Measurements from ENCODE around the gene GPHB5.
"Not testable (repeated sequence)": the region's sequence is repeated elsewhere in the genome, so short reads cannot be mapped to it uniquely, and the experiment has no call there.

The GPHB5 gene

GRCh38 chr14:63318835-63319234 lies at the start of gene GPHB5:
GPHB5 (minus strand) TSS chr14:63318935; CDS start chr14:63317849, 1,086 bp downstream.
- no peak for DNase-seq (ENCODE audit: low spot score in 2 of 2)

GRCh38 chr14:63367742-63368364 lies 49.1 kb upstream of the GPHB5 start:
- DNase-seq (ENCODE audit: low spot score in 2 of 2) (no peak), ATAC-seq (no peak)
- Mint-ChIP-seq H3K4me1 (no peaks in the 10 kb centered on the region), H3K9me3 (peaks cover 22% of the 10 kb centered on the region), H3K36me3 (no peaks in the 10 kb centered on the region), H3K27ac (no peak overlapping the region), H3K4me3 (no peak overlapping the region)

More at GRCh38 chr14:63318835-63319234, at the start of gene GPHB5:
- Mint-ChIP-seq H3K27ac (no peak within 1 kb of the TSS), H3K9me3 (no peaks in the 10 kb centered on the region), H3K4me1 (no peaks in the 10 kb centered on the region), H3K36me3 (no peaks in the 10 kb centered on the region), H3K4me3 (no peak within 1 kb of the TSS)
- no peak for ATAC-seq

GRCh38 chr14:63362389-63362819 lies 43.7 kb upstream of the GPHB5 start:
- DNase-seq (ENCODE audit: low spot score in 2 of 2) (no peak), ATAC-seq (no peak)
- Mint-ChIP-seq H3K27ac (no peak overlapping the region), H3K36me3 (no peaks in the 10 kb centered on the region), H3K4me1 (no peaks in the 10 kb centered on the region), H3K4me3 (no peak overlapping the region), H3K9me3 (peaks cover 13% of the 10 kb centered on the region)

- H3K4me1 Mint-ChIP-seq: no peaks in the 10 kb centered on the region
Measured at GRCh38 chr14:63361790-63362189, 43.1 kb upstream of the GPHB5 start.

GRCh38 chr14:63357841-63358240 lies 39.1 kb upstream of the GPHB5 start:
- Mint-ChIP-seq H3K36me3 (no peaks in the 10 kb centered on the region), H3K4me1 (no peaks in the 10 kb centered on the region), H3K9me3 (no peaks in the 10 kb centered on the region), H3K4me3 (no peak overlapping the region), H3K27ac (no peak overlapping the region)
- no peak for ATAC-seq
- DNase-seq (ENCODE audit: low spot score in 2 of 2): no peak

More at GRCh38 chr14:63361790-63362189, 43.1 kb upstream of the GPHB5 start:
- H3K27ac Mint-ChIP-seq: no peak overlapping the region
- H3K9me3 Mint-ChIP-seq: peaks cover 13% of the 10 kb centered on the region
- no peaks in the 10 kb centered on the region for H3K36me3 Mint-ChIP-seq
- H3K4me3 Mint-ChIP-seq: no peak overlapping the region
- no peak for DNase-seq (ENCODE audit: low spot score in 2 of 2)
- ATAC-seq: no peak

- DNase-seq (ENCODE audit: low spot score in 2 of 2) (no peak), ATAC-seq (no peak)
- Mint-ChIP-seq H3K4me1 (no peaks in the 10 kb centered on the region), H3K4me3 (no peak overlapping the region), H3K9me3 (no peaks in the 10 kb centered on the region), H3K27ac (no peak overlapping the region), H3K36me3 (no peaks in the 10 kb centered on the region)
Measured at GRCh38 chr14:63345826-63346225, 27.1 kb upstream of the GPHB5 start.

GRCh38 chr14:63344336-63344735 lies 25.6 kb upstream of the GPHB5 start:
- Mint-ChIP-seq H3K36me3 (no peaks in the 10 kb centered on the region), H3K9me3 (no peaks in the 10 kb centered on the region), H3K4me1 (no peaks in the 10 kb centered on the region), H3K27ac (no peak overlapping the region), H3K4me3 (no peak overlapping the region)
- ATAC-seq (no peak), DNase-seq (ENCODE audit: low spot score in 2 of 2) (no peak)

- no peaks in the 10 kb centered on the region for H3K4me1 Mint-ChIP-seq
- no peak for ATAC-seq
- DNase-seq (ENCODE audit: low spot score in 2 of 2): no peak
- H3K9me3 Mint-ChIP-seq: peaks cover under 1% of the 10 kb centered on the region
- no peak overlapping the region for H3K27ac Mint-ChIP-seq
- H3K36me3 Mint-ChIP-seq: no peaks in the 10 kb centered on the region
- no peak overlapping the region for H3K4me3 Mint-ChIP-seq
Measured at GRCh38 chr14:63343878-63344277, 25.1 kb upstream of the GPHB5 start.

GRCh38 chr14:63342371-63342770 lies 23.6 kb upstream of the GPHB5 start:
- H3K4me1 Mint-ChIP-seq: no peaks in the 10 kb centered on the region
- H3K4me3 Mint-ChIP-seq: no peak overlapping the region
- H3K27ac Mint-ChIP-seq: no peak overlapping the region
- DNase-seq (ENCODE audit: low spot score in 2 of 2) (no peak), ATAC-seq (no peak)
- no peaks in the 10 kb centered on the region for H3K36me3 Mint-ChIP-seq
- peaks cover 3% of the 10 kb centered on the region for H3K9me3 Mint-ChIP-seq

GRCh38 chr14:63328787-63329737 lies 10.3 kb upstream of the GPHB5 start:
- H3K27ac Mint-ChIP-seq: no peak overlapping the region
- H3K9me3 Mint-ChIP-seq: no peaks in the 10 kb centered on the region
- H3K36me3 Mint-ChIP-seq: no peaks in the 10 kb centered on the region
- no peak for ATAC-seq
- no peaks in the 10 kb centered on the region for H3K4me1 Mint-ChIP-seq
- no peak overlapping the region for H3K4me3 Mint-ChIP-seq
- DNase-seq (ENCODE audit: low spot score in 2 of 2): no peak

- H3K9me3 Mint-ChIP-seq: no peaks in the 10 kb centered on the region
- no peaks in the 10 kb centered on the region for H3K36me3 Mint-ChIP-seq
- H3K4me3 Mint-ChIP-seq: no peak overlapping the region
- no peak for ATAC-seq
- DNase-seq (ENCODE audit: low spot score in 2 of 2): no peak
- no peaks in the 10 kb centered on the region for H3K4me1 Mint-ChIP-seq
- H3K27ac Mint-ChIP-seq: no peak overlapping the region
Measured at GRCh38 chr14:63326840-63327239, 8.1 kb upstream of the GPHB5 start.

GRCh38 chr14:63322897-63323573 lies 4.3 kb upstream of the GPHB5 start:
- ATAC-seq (no peak), DNase-seq (ENCODE audit: low spot score in 2 of 2) (no peak)
- Mint-ChIP-seq H3K9me3 (no peaks in the 10 kb centered on the region), H3K4me3 (no peak overlapping the region), H3K36me3 (no peaks in the 10 kb centered on the region), H3K4me1 (no peaks in the 10 kb centered on the region), H3K27ac (no peak overlapping the region)

- no peak overlapping the region for H3K4me3 Mint-ChIP-seq
- ATAC-seq: no peak
- H3K27ac Mint-ChIP-seq: no peak overlapping the region
- no peaks in the 10 kb centered on the region for H3K4me1 Mint-ChIP-seq
- H3K36me3 Mint-ChIP-seq: no peaks in the 10 kb centered on the region
- no peaks in the 10 kb centered on the region for H3K9me3 Mint-ChIP-seq
- no peak for DNase-seq (ENCODE audit: low spot score in 2 of 2)
Measured at GRCh38 chr14:63322472-63322871, 3.7 kb upstream of the GPHB5 start.

GRCh38 chr14:63308723-63309317 lies 9.9 kb downstream of the GPHB5 start:
- DNase-seq (ENCODE audit: low spot score in 2 of 2) (no peak), ATAC-seq (no peak)
- Mint-ChIP-seq H3K4me3 (no peak overlapping the region), H3K4me1 (peaks cover 6% of the 10 kb centered on the region), H3K36me3 (no peaks in the 10 kb centered on the region), H3K9me3 (no peaks in the 10 kb centered on the region), H3K27ac (no peak overlapping the region)

GRCh38 chr14:63304429-63304828 lies 14.3 kb downstream of the GPHB5 start:
- not testable (repeated sequence) for H3K4me3 Mint-ChIP-seq; H3K9me3 Mint-ChIP-seq; ATAC-seq; DNase-seq (ENCODE audit: low spot score in 2 of 2); H3K27ac Mint-ChIP-seq; H3K36me3 Mint-ChIP-seq
- peaks cover 12% of the 10 kb centered on the region for H3K4me1 Mint-ChIP-seq

Measured in stimulated activated effector memory CD8-positive, alpha-beta T cell treated with anti-CD3 and anti-CD28 coated beads, Interleukin-12 subunit alpha, Interleukin-12 subunit beta, amount 100 ng/mL, for 72 hours (primary cell).